Activated CD4-positive, alpha-beta memory T cell treated with anti-CD3 and anti-CD28 coated beads, Interleukin-2, amount 10 ng/mL, durations not matched to agents 7 days and 5 days (primary cell): ENCODE results near the gene IQSEC3. TPM values are rescaled to one million over a fixed set of nuclear protein-coding genes. Genes with fewer than 3 reads are reported as not detected.

Experiments
- CTCF ChIA-PET: fragments of 350-600 bp; sonication (Branson Sonifier 250); formaldehyde crosslinking; loops from one replicate; lab custom pipeline; 2021; ENCODE audit warnings: antibody characterized with exemption, inconsistent platforms; lab: Charles Lee
- POLR2A ChIA-PET: fragments of 350-600 bp; sonication (Branson Sonifier 250); formaldehyde crosslinking; loops from one replicate; lab custom pipeline; 2021; ENCODE audit warnings: antibody characterized with exemption; lab: Charles Lee
- DNase-seq: peaks from one replicate; pipeline ENCODE4 v3.0.0-alpha.2; 2020
- H3K27ac Mint-ChIP-seq: one replicate; pipeline ENCODE4 v1.8.0; 2021; ENCODE audit warnings: mild to moderate bottlenecking, mixed read lengths
- H3K27me3 Mint-ChIP-seq: one replicate; pipeline ENCODE4 v1.8.0; 2021; ENCODE audit warnings: mixed read lengths
- H3K36me3 Mint-ChIP-seq: one replicate; pipeline ENCODE4 v1.8.0; 2021; ENCODE audit warnings: low read depth, mixed read lengths
- H3K4me1 Mint-ChIP-seq: one replicate; pipeline ENCODE4 v1.8.0; 2021; ENCODE audit warnings: mixed read lengths
- H3K4me3 Mint-ChIP-seq: one replicate; pipeline ENCODE4 v1.8.0; 2021; ENCODE audit warnings: mild to moderate bottlenecking, mixed read lengths
- H3K9me3 Mint-ChIP-seq: one replicate; pipeline ENCODE4 v1.8.0; 2021; ENCODE audit warnings: mixed read lengths
- total RNA-seq, 2 experiments: library from RNA; stranded (reverse); gene quantifications; one replicate each; pipeline ENCODE4 v1.2.3, GENCODE V29; 2021

Gene IQSEC3
- total RNA-seq, 2 experiments from 2014 or later: 0.10 to 0.33 TPM

- Mint-ChIP-seq H3K27ac (no peak overlapping the region), H3K9me3 (no peaks in the 10 kb centered on the region), H3K4me3 (no peak overlapping the region), H3K36me3 (no peaks in the 10 kb centered on the region), H3K4me1 (no peaks in the 10 kb centered on the region), H3K27me3 (peaks cover 64% of the 10 kb centered on the region)
- ChIA-PET CTCF (no interaction called here), POLR2A (no interaction called here)
- DNase-seq: no peak
These were observed 12.4 kb downstream of the IQSEC3 start for GRCh38 chr12:78981-79380.

- Mint-ChIP-seq H3K4me1 (no peaks in the 10 kb centered on the region), H3K27ac (no peak overlapping the region)
These were observed 14.2 kb downstream of the IQSEC3 start for GRCh38 chr12:80681-81190.

DNA sequence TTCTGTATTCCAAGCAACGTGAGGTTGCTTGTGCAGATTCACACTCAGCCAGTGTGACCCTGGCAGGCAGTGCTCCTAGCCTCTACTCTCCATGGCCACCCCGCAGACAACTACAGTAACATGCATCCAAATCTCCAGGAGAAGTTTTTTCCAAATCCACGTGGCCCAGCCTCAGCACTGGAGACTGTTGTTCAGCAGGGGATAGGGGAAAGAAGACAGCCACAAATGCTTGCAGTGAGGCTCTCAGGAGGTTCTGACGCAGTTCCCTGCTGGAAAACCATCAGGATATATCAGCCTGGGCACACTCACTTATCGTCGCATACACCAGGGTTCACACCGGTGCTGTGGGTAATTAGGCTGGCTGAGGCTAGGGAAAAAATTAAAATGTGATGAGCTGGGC is 16.2 kb downstream of the IQSEC3 start:
- Mint-ChIP-seq H3K4me3 (no peak overlapping the region), H3K36me3 (no peaks in the 10 kb centered on the region), H3K4me1 (no peaks in the 10 kb centered on the region), H3K27ac (no peak overlapping the region), H3K9me3 (no peaks in the 10 kb centered on the region), H3K27me3 (peaks cover 39% of the 10 kb centered on the region)
- no peak for DNase-seq
- ChIA-PET POLR2A (no interaction called here), CTCF (no interaction called here)

More at GRCh38 chr12:80681-81190, 14.2 kb downstream of the IQSEC3 start:
- ChIA-PET CTCF (no interaction called here), POLR2A (no interaction called here)
- DNase-seq: no peak
- no peaks in the 10 kb centered on the region for H3K36me3 Mint-ChIP-seq
- H3K27me3 Mint-ChIP-seq: peaks cover 53% of the 10 kb centered on the region
- no peak overlapping the region for H3K4me3 Mint-ChIP-seq
- no peaks in the 10 kb centered on the region for H3K9me3 Mint-ChIP-seq

- H3K4me3 Mint-ChIP-seq: no peak overlapping the region
- no peak for DNase-seq
- H3K9me3 Mint-ChIP-seq: no peaks in the 10 kb centered on the region
- peaks cover 33% of the 10 kb centered on the region for H3K27me3 Mint-ChIP-seq
- no peak overlapping the region for H3K27ac Mint-ChIP-seq
- H3K36me3 Mint-ChIP-seq: no peaks in the 10 kb centered on the region
- CTCF ChIA-PET: no interaction called here
- no peaks in the 10 kb centered on the region for H3K4me1 Mint-ChIP-seq
- POLR2A ChIA-PET: no interaction called here
These were observed 17.5 kb downstream of the IQSEC3 start for GRCh38 chr12:84056-84455.

- H3K4me1 Mint-ChIP-seq: no peaks in the 10 kb centered on the region
These were observed 18.7 kb downstream of the IQSEC3 start for GRCh38 chr12:85191-85666.

DNA sequence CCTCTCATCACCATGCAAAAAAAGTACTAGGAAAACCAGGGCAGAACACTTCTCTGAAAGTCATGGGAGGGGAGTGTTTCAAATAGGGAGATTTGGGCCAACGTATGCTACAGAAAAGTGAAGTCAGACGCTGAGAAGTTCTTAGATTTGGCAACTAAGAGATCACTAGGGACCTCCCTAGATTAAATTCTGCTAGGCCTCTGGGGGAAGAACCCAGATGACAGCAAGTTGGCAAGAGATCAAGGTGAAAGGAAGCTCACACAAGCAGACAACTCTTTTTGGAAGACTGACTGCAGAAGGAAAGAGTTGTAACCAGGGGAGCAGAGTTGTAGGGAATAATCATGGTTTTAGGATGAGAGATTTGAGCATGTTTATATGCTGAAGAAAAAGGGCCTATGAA is 20.7 kb downstream of the IQSEC3 start:
- no peaks in the 10 kb centered on the region for H3K4me1 Mint-ChIP-seq
- ChIA-PET CTCF (no interaction called here), POLR2A (no interaction called here)
- peaks cover 13% of the 10 kb centered on the region for H3K27me3 Mint-ChIP-seq
- H3K4me3 Mint-ChIP-seq: no peak overlapping the region
- no peaks in the 10 kb centered on the region for H3K9me3 Mint-ChIP-seq
- no peak overlapping the region for H3K27ac Mint-ChIP-seq
- no peaks in the 10 kb centered on the region for H3K36me3 Mint-ChIP-seq
- DNase-seq: no peak

More at GRCh38 chr12:85191-85666, 18.7 kb downstream of the IQSEC3 start:
- Mint-ChIP-seq H3K9me3 (no peaks in the 10 kb centered on the region), H3K36me3 (no peaks in the 10 kb centered on the region), H3K27me3 (peaks cover 31% of the 10 kb centered on the region), H3K4me3 (no peak overlapping the region), H3K27ac (no peak overlapping the region)
- CTCF ChIA-PET: no interaction called here
- no peak for DNase-seq
- POLR2A ChIA-PET: no interaction called here

DNA sequence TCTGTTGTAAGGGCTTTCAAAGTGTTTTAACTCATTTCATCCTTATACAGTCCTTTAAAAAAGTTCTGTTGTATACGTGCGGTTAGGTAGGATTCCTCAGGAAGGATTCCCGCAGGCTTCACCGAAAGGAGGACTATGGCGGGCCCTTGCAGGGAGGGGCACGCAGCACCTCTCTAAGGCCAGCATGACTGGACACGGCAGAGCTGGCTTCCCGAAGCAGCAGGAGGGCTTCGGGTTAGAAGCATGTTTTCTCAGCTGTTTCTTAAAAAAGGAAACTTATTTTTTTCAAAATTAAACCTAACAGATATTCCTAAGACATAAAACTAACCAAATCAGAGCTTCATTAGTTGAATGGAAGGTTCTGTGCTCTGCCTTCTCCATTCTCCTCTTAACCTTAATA is 21.3 kb downstream of the IQSEC3 start:
- no peaks in the 10 kb centered on the region for H3K4me1 Mint-ChIP-seq
- CTCF ChIA-PET: no interaction called here

GRCh38 chr12:89653-90052 is 23.1 kb downstream of the IQSEC3 start:
- ChIA-PET POLR2A (no interaction called here), CTCF (no interaction called here)
- H3K4me3 Mint-ChIP-seq: no peak overlapping the region

More for the DNA sequence above, 21.3 kb downstream of the IQSEC3 start:
- DNase-seq: no peak
- H3K4me3 Mint-ChIP-seq: no peak overlapping the region
- POLR2A ChIA-PET: no interaction called here
- peaks cover 11% of the 10 kb centered on the region for H3K27me3 Mint-ChIP-seq
- H3K9me3 Mint-ChIP-seq: no peaks in the 10 kb centered on the region
- H3K27ac Mint-ChIP-seq: no peak overlapping the region
- H3K36me3 Mint-ChIP-seq: no peaks in the 10 kb centered on the region

DNA sequence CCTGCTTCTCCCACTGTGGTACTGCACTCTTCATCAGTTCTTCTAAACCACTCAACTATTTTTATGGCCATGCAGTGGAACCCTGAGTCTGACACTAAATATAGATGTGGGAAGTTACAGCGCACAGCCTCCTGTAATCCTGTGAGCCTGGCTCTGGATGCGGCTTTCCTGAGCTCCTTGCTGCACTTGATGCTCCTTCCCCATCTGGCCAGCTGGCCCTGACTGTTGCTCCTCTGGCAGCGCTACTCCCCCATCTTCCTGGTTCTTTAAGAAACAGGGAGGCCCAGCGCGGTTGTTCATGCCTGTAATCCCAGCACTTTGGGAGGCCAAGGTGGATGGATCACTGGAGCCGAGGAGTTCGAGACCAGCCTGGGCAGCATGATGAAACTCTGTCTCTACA is 24.6 kb downstream of the IQSEC3 start:
- DNase-seq: no peak
- Mint-ChIP-seq H3K27me3 (peaks cover 8% of the 10 kb centered on the region), H3K4me1 (no peaks in the 10 kb centered on the region), H3K36me3 (no peaks in the 10 kb centered on the region), H3K27ac (no peak overlapping the region), H3K9me3 (no peaks in the 10 kb centered on the region), H3K4me3 (no peak overlapping the region)
- ChIA-PET CTCF (no interaction called here), POLR2A (no interaction called here)

More at GRCh38 chr12:89653-90052, 23.1 kb downstream of the IQSEC3 start:
- no peaks in the 10 kb centered on the region for H3K9me3 Mint-ChIP-seq
- H3K36me3 Mint-ChIP-seq: no peaks in the 10 kb centered on the region
- H3K27ac Mint-ChIP-seq: no peak overlapping the region
- peaks cover 8% of the 10 kb centered on the region for H3K27me3 Mint-ChIP-seq
- H3K4me1 Mint-ChIP-seq: no peaks in the 10 kb centered on the region
- no peak for DNase-seq

DNA sequence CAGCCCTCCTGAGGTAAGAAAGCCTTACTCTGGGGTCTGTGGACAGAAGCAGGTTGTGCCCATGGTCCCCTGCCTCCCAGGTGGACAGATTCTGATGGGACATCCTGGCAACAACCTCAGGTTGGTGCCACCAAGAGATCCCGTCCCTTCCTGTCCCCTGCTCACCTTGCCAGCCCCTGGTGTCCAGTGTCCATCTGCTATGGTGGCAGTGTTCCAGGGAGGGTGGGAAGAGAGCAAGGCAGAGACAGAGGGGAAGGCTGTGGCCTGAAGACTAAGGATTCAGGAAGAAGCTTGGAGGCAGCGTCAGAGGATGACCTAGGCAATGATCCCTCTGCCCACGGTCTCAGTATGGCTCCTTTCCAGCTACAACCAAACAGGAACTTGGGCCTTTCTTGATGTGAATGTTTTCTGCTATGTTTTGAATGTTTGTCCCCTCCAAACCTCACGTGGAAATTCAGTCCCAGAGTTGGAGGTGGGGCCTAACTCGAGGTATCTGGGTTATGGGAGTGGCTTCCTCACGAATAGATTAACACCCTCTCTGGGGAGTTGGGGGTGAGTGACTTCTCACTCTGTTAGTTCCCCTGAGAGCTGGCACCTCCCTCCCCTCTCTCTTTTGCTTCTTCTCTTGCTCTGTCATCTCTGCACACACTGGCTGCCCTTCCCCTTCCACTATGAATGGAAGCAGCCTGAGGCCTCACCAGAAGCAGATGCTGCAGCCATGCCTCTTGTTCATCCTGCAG is 26.9 kb downstream of the IQSEC3 start:
- CTCF ChIA-PET: no interaction called here
- Mint-ChIP-seq H3K27ac (no peak overlapping the region), H3K9me3 (no peaks in the 10 kb centered on the region), H3K36me3 (no peaks in the 10 kb centered on the region), H3K4me1 (no peaks in the 10 kb centered on the region), H3K27me3 (peaks cover 8% of the 10 kb centered on the region), H3K4me3 (no peak overlapping the region)
- DNase-seq: no peak
- POLR2A ChIA-PET: no interaction called here

DNA sequence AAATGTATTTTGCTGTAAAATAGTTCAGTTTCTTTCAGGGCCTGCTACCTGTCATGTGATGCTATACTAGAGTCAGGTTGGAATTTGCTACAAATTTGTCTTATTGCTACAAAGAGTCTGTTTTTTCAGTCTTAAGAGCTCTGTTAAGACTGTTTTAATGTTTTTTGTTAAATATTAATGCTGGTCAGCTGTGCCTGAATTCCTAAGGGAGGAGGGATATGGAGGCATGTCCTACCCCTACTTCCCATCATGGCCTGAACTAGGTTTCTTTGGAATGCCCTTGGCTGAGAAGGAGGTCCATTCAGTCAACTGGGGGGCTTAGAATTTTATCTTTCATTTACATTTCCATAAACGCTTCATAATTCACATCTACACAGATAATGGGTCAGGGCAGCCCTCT is 30.0 kb downstream of the IQSEC3 start:
- no peak for DNase-seq
- no peaks in the 10 kb centered on the region for H3K4me1 Mint-ChIP-seq
- no peak overlapping the region for H3K4me3 Mint-ChIP-seq
- ChIA-PET CTCF (no interaction called here), POLR2A (no interaction called here)
- no peaks in the 10 kb centered on the region for H3K9me3 Mint-ChIP-seq
- no peaks in the 10 kb centered on the region for H3K36me3 Mint-ChIP-seq
- no peak overlapping the region for H3K27ac Mint-ChIP-seq
- peaks cover 4% of the 10 kb centered on the region for H3K27me3 Mint-ChIP-seq

GRCh38 chr12:98924-99352 is 32.4 kb downstream of the IQSEC3 start:
- peaks cover 4% of the 10 kb centered on the region for H3K27me3 Mint-ChIP-seq
- no peaks in the 10 kb centered on the region for H3K36me3 Mint-ChIP-seq
- ChIA-PET POLR2A (no interaction called here), CTCF (no interaction called here)
- no peaks in the 10 kb centered on the region for H3K4me1 Mint-ChIP-seq
- H3K9me3 Mint-ChIP-seq: peaks cover 2% of the 10 kb centered on the region
- H3K4me3 Mint-ChIP-seq: no peak overlapping the region
- DNase-seq: no peak
- H3K27ac Mint-ChIP-seq: no peak overlapping the region

GRCh38 chr12:99605-100004 is 33.0 kb downstream of the IQSEC3 start:
- H3K27ac Mint-ChIP-seq: no peak overlapping the region
- ChIA-PET CTCF (no interaction called here), POLR2A (no interaction called here)
- no peaks in the 10 kb centered on the region for H3K36me3 Mint-ChIP-seq
- no peaks in the 10 kb centered on the region for H3K4me1 Mint-ChIP-seq
- no peak for DNase-seq
- no peak overlapping the region for H3K4me3 Mint-ChIP-seq
- peaks cover 2% of the 10 kb centered on the region for H3K27me3 Mint-ChIP-seq
- H3K9me3 Mint-ChIP-seq: peaks cover 2% of the 10 kb centered on the region
